Measurements from ENCODE around the gene PDZD4.

The PDZD4 gene

DNA sequence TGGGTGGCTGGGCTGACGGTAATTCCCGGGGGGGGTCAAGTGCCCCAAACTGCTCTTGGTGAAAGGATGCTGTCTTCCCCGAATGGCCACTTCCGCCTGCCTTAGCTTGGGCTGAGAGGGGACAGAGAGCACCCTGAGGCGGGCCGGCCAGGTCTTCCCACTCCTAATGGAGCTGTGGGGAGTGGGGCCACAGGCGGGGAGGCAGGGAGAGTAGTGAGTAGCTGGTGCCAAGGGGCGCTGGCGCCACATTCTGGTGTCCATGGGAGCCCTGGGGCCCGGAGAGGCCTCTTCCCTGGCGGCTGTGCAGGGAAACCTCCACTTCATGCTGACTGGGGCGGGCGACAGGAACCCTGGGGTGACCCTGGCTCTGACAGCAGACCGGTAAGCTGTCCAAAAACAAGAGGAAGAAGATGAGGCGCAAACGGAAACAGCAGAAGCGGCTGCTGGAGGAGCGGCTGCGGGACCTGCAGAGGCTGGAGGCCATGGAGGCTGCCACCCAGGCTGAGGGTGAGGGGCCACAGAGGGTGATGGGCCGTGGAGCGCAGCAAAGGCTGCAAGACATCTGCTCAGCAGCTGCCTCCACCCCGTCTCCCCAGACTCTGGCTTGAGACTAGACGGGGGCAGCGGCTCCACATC lies 46.8 kb downstream of the PDZD4 start:
- DNase-seq (ENCODE audit: low spot score): no peak

DNA sequence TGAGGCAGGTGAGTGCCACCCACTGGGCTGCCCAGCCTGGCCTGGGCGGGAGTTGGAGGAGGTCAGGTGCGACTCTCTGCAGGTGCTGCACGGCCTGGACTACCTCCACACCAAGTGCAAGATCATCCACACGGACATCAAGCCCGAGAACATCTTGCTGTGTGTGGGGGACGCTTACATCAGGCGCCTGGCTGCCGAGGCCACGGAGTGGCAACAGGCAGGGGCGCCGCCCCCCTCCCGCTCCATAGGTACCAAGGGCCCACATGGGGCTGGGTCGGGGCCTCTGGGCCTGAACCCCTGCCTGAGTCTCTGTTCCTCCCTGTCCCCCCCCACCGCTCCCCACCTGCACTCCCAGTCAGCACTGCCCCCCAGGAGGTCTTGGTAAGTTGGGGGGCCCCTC lies 47.5 kb downstream of the PDZD4 start:
- DNase-seq (ENCODE audit: low spot score): no peak

DNA sequence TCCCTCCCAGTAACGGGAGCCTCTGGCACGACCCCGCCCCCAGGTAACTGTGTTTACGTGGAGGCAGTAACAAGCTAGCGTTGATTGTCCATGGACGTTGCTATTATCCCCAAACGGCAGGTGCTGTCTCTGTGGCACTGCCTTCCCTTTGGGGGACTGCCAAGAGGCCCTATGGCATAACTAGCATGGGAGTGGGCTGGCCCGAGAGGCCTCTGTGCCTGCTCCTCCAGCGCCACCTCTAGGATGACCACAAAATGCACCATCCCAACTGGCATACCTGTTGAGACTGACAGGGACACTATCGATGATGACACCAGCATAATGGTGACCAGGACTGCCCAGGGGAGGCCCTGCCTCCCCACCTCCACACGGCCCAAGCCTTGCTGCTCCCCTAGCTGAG lies 48.0 kb downstream of the PDZD4 start:
- no peak for DNase-seq (ENCODE audit: low spot score)

DNA sequence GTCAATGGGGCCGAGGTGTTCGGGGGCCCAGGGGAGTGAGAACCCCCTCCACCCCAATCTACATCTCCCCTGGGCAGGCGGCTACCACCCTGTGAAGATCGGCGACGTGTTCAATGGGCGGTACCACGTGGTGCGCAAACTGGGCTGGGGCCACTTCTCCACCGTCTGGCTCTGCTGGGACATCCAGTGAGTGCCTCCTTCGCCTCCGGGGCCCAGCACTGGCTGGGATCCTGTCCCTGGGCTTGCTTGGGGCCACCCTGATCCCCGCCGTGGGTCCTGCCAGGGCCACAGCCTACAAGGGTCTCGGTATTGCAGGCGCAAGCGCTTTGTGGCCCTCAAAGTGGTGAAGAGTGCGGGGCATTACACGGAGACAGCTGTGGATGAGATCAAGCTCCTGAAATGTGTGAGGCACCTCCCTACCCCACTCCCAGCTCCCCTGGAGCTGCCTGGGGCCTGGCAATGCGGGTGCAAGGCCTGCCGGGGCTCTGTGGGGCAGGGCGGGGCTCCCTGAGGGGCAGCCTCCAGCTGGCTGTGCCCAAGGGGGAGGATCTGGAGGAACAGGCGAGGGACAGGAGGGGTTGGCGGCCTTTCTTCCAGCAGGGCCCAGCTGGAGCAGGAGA lies 48.8 kb downstream of the PDZD4 start:
- no peak for DNase-seq (ENCODE audit: low spot score)

DNA sequence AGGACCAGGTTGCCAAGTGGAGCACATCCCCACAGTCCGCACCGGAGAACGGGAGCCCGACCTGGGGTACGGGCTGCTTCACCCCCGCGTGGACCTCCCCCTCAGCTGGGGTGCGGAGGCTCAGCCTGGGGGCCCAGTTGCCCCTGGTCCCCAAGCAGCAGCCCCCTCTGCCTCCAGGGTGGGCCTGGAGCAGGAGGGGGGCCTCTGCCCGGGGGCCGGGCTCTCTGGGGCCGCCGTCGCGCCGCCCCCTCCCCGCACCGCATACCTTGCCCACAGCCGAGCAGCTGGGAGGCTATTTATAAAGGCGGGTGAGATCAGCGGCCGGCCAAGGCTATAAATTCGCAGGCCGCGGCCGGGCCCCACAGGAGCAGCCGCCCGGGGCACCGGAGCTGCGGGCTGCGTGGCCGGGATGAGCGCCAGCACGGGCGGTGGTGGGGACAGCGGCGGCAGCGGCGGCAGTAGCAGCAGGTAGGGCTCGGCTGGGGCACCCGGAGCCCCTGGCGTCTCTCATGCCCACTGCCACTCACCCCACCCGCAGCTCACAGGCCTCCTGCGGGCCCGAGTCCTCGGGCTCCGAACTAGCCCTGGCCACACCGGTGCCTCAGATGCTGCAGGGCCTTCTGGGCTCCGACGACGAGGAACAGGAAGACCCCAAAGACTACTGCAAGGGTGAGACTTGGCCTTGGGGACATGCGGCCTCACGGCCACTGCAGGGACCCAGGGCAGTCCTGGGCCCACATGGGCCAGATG lies 49.5 kb downstream of the PDZD4 start, which contains the start of gene SRPK3:
SRPK3 (plus strand) TSS at position 364 of the 750 bp plus-strand sequence; CDS start at position 410, 46 bp downstream.
- no peak for DNase-seq (ENCODE audit: low spot score)

DNA sequence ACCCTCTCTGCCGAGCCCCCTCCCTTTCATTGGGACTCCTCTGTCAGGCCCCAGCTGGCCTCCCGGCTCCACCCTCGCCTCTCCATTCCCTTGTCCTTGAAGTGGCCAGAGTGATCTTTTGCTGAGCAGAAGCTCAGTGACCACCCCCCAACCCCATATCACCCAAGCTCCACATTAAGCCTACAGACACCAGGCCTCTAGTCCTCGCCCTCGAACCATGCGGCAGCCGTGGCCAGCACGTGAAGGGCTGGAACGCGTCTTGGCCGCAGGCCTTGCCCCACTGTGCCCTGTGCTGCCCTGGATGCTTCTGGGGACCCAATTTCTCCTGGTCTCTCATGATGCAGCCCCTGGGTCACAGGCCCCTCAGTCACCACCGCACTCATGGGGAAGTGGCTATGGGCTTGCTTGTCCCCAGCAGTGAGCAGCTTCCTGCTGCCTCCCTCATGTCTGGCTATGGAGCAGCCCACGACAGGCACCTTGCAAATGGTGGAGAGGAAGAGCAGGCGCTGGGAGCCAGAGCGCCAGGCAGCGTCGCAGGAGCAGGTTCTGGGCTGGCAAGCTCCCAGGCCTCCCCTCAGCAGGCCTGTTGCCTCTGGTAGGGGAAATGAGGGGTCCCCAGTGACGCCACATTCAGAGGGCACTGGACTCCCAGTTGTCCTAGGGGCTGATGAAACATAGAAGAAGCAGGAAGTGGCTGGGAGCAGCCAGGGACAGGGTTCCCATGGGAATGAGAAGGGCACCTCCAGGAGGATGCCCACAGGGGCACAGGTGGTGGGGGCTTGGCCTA lies 50.3 kb downstream of the PDZD4 start:
- DNase-seq (ENCODE audit: low spot score): no peak

DNA sequence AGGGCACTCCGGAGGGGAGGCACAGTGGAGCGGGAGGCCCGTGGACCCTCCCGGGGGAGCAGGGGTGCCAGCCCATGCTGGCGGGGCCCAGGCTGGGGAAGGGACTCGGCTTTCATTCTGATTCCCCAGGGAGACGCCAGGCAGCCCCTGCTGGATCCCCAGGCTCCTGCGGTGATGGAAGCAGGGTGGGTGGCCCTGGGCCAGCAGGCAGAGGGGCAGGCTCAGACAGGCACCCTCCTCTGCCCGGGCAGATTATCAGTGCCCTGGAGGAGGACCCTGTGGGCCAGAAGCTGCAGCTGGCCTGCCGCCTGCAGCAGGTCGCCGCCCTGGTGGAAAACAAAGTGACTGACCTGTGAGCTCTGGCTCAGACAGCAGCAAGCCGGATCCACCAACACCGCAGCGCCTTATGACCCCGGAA lies 51.7 kb downstream of the PDZD4 start:
- DNase-seq (ENCODE audit: low spot score): peak; percentile 64

DNA sequence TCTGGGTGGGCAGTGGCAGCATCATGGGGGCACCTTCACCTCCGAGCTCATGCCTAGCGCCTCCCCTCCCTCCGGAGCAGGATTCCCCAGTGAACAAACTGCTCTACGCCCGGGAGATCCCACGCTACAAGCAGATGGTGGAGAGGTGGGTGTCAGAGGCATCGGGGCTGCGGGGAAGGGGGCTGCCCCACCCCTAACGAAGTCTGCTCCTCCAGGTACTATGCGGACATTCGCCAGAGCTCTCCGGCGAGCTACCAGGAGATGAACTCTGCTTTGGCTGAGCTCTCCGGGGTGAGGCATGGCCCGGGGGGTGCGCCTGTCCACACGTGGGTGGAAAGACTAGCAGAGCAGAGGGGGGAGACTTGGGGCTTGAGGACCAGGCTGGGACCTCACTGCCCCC lies 52.2 kb downstream of the PDZD4 start:
- DNase-seq (ENCODE audit: low spot score): no peak

DNA sequence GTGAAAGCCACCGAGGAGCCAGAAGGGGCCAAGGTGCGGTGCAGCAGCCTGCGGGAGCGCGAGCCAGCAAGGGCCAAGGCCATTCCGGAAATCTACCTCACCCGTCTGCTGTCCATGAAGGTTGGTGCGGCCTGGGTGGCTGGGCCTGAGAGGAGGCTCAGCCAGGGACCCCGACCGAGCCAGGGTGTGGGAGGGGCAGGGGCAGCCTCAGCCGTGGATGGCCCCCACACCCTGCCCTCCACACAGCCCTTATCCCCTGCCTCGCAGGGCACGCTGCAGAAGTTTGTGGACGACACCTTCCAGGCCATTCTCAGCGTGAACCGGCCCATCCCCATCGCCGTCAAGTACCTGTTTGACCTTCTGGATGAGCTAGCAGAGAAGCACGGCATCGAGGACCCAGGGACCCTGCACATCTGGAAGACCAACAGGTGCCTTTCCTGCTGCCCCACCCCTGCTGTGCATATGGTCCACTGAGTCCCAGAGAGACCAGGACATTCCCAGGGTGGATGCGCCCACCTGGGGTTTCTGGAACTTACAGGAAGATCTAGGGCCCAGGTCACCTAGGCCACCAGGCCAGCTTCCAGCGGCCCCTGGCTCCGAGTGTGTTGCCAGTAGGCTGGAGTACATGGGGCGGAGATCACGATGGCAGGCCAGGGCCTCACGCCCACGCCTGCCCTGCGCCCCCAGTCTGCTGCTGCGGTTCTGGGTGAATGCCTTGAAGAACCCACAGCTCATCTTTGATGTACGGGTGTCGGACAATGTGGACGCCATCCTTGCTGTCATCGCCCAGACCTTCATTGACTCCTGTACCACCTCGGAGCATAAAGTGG lies 52.9 kb downstream of the PDZD4 start:
- no peak for DNase-seq (ENCODE audit: low spot score)

DNA sequence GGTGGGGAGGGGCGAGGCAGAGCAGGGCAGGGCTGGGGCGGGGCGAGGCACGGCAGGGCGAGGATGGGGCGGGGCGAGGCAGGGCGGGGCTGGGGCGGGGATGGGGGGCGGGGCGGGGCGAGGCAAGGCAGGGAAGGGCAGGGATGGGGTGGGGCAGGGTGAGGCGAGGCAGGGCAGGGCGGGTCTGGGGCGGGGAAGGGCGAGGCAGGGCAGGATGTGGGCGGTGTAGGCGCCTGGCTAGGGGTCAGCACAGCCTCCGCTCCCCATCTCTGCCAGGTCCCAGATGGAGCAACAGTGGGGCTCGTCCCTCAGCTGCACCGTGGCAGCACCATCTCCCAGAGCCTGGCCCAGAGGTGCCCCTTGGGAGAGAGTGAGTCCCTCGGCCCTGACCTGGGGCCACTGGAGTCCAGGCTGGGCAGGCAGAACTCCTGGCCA lies 53.7 kb downstream of the PDZD4 start:
- DNase-seq (ENCODE audit: low spot score): peak; percentile 1

DNA sequence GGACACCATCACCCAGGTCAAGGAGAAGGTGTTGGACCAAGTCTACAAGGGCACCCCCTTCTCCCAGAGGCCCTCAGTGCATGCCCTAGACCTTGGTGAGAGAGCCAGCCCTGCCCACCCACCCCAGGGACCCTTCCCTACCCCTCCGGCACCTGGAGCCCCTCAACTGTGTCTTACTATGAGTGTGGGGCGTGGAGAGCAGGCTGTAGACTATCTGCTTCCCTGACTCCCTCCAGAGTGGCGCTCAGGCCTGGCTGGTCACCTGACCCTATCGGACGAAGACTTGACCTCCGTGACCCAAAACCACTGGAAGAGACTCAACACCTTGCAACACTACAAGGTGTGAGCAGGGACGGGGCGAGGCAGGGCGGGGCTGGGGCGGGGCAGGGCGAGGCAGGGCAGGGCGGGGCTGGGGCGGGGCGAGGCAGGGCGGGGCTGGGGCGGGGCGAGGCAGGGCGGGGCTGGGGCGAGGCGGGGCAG lies 54.2 kb downstream of the PDZD4 start:
- DNase-seq (ENCODE audit: low spot score): peak; percentile 6

DNA sequence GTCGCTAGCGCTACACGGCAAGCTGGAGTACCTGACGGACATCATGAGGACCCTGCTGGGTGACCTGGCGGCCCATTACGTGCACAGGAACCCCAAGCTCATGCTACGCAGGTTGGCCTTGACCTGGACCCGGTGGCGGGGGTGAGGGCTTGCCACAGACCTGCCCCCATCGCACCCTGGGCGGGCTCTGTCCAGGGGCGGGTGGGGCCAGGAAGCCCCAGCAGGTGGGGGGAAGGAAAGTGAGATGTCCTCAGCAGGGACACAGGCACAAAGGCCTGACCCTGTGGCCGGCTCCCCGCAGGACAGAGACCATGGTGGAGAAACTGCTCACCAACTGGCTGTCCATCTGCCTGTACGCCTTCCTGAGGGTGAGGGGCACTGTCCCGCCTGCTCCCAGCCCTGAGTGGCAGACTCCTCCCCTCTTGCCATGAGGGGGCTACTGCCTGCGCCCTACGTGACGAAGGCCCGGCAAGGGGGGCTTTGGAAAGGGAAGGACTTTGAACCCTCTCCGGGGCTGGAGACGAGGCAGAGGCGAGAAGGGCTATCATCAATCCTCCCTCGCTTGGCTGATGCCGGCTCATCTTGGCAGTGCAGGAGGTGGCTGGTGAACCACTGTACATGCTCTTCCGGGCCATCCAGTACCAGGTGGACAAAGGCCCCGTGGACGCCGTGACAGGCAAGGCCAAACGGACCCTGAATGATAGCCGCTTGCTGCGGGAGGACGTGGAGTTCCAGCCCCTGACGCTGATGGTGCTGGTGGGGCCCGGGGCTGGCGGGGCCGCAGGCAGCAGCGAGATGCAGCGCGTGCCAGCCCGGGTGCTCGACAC lies 54.8 kb downstream of the PDZD4 start:
- DNase-seq (ENCODE audit: low spot score): peak; percentile 10

DNA sequence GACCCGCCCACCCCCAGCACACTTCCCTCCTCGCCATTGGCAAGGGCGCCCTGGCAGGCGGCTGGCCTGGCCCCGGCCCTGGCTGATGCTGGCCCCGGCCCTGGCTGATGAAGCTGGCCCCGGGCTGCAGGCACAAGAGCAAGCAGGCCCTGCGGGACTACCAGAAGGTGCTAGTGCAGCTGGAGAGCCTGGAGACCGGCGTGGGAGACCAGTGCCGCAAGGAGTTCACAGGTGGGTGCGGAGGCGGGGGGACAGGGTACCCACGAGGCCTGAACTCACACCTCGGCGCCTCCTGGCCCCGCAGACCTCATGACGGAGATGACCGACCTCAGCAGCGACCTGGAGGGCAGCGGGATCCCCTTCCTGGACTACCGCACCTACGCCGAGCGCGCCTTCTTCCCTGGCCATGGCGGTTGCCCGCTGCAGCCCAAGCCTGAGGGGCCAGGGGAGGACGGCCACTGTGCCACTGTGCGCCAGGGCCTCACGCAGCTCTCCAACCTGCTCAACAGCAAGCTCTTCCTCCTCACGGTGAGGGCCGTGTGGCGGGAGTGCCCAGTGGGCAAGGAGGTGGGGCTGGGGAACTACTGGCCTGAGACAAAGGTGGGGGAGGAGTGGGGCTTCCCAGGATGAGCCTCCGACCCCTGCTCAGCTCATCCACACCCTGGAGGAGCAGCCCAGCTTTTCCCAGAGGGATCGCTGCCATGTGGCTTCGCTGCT lies 55.6 kb downstream of the PDZD4 start:
- peak; percentile 4 for DNase-seq (ENCODE audit: low spot score)

DNA sequence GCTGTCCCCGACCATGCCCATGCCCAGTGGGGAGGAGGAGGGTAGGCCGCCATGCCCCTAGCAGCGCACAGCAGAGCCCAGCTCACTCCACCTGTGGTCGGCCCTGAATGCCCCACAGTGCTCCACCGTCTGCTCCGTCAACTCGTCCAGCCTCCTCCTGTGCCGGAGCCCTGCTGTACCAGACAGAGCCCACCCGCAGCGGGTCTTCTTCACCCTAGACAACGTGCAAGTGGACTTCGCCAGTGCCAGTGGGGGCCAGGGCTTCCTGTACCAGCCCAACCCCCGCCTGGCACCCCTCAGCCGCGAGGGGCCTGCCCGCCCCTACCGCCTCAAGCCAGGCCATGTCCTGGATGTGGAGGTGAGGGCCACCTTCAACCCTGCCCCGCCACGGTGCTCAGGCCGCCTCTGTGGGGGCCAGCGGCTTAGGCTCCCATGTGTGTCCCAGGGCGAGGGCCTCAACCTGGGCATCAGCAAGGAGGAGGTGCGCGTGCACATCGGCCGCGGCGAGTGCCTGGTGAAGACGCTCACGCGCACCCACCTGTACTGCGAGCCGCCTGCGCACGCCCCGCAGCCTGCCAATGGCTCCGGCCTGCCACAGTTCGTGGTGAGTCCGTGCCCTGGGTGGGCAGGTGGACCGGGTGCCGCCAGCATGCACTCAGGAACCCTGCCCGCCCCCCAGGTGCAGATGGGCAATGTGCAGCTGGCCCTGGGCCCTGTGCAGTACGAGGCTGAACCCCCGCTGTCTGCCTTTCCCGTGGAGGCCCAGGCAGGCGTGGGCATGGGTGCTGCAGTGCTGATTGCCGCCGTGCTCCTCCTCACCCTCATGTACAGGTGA lies 56.4 kb downstream of the PDZD4 start:
- no peak for DNase-seq (ENCODE audit: low spot score)

DNA sequence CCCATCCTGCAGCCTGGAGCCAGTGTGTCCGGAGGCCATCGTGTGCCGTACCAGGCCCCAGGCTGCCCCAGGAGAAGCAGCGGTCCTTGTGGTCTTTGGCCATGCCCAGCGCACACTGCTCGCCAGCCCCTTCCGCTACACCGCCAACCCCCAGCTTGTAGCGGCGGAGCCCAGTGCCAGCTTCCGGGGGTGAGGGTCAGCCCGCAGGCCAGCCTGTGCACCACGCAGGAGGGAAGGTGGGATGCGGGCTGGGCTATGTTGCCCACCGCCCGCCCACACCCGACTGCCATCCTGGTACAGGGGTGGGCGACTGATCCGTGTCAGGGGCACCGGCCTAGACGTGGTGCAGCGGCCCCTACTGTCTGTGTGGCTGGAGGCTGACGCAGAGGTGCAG lies 57.1 kb downstream of the PDZD4 start:
- peak; percentile 5 for DNase-seq (ENCODE audit: low spot score)

DNA sequence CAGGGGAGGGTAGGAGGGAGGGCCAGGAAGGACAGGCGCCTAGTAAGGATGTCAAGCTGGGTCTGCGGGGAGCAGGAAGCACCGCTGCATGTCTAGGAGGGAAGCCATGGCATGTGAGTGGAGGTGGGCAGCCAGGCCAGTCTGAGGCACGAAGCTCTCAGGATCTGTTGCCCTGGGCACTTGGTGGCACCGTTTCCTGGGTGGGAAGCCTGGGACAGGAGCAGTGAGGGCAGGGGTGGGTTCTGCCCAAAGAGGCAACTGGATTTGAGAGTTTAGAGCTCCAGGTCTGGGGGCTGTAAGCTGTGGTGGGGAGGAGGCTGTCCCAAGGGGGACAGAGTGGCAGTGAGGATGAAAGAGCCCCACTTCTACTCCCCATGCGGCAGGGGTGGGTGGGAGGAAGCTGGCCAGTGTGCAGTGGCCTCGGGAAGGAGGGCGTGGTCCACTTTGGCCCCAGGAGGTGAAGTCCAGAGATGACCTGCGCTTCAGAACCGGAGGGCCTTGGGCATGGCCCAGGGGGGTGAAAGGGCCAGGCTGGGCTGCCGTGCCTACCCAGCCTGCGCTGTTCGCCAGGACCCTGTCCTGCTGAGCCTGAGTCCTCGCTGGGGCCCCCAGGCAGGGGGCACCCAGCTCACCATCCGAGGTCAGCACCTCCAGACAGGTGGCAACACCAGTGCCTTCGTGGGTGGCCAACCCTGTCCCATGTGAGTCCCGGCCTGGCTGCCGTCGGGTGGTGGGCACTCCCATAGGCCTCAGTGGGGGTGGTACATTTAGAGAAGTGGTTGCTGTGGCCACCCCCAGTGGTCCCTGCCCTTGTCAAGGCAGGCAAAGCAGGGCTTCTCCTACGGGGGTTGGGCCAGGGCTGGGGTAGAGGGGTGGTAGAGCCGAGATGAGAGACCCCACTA lies 57.8 kb downstream of the PDZD4 start:
- DNase-seq (ENCODE audit: low spot score): peak; percentile 1

DNA sequence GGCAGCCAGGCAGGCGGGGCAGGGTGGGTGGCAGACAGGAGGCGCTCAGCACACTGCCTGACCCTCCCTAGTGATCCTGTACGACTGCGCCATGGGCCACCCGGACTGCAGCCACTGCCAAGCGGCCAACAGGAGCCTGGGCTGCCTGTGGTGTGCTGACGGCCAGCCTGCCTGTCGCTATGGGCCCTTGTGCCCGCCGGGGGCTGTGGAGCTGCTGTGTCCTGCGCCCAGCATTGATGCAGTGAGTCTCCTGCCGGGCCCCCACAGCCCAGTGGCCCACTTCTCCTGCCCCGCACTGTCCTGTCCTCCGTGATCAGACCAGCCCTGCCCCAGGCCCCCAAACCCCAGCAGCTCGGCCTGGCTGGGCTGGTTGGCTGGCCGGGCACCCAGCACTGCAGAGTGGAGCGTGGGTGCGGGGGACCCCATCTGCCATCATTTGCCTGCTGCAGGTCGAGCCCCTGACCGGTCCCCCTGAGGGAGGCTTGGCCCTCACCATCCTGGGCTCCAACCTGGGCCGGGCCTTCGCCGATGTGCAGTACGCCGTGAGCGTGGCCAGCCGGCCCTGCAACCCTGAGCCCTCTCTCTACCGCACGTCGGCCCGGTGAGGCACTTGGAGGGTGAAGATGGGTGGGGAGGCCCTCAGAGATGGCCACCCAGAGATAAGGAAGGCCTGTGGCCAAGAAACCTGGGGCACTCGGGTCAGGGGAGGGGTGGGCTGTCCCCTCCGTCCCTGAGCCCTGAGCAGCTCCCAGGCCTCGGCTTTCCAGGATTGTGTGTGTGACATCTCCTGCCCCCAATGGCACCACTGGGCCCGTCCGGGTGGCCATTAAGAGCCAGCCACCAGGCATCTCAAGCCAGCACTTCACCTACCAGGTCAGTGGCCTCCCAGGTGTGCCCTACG lies 58.7 kb downstream of the PDZD4 start:
- DNase-seq (ENCODE audit: low spot score): peak; percentile 3

Measured in HuH-7.5 (cell line).